ENCODE data around the gene NUBP2.

Gene NUBP2

DNA sequence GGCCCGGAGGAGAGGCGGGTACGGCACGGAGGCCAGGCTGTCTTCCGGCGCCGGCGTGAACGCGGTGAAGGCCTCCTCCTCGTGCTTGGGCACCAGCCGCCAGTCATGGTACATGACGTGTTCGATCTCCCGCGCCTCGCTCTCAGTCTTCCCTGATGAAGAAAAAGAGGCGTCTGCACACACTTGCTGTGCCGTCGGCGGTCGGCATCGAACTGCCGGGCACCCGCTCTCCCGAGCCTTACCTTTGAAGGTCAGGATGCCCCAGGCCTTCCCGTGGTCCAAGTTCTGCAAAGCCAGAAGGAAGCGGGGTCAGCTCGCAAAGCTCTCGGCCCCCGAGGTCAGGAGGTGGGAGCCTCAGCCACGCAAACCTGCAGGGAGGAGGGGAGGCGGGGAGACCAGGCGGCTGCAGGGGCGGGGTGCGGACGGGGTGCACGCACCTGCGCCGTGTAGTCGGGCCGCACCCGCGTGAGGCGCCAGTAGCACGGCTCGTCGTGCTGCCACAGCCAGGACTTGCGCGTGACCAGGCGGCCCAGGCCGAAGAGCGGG lies 10.3 kb upstream of the NUBP2 start, which contains the start of gene EME2:
Gene EME2 (plus strand): TSS at position 449 of the 546 bp plus-strand sequence. CDS start 418 bp downstream, outside the sequence.
- Histone ChIP-seq H3K27ac (peak within 1 kb of the TSS; percentile 87), H3K4me3 (ENCODE audit: low read depth, low read length) (peak within 1 kb of the TSS; percentile 77), H3K27me3 (ENCODE audit: insufficient read depth, low read depth, severe bottlenecking) (no peaks in the 10 kb centered on the region), H3K36me3 (peaks cover 67% of the 10 kb centered on the region), H3K9me3 (ENCODE audit: severe bottlenecking) (no peaks in the 10 kb centered on the region)
- DNase-seq: no peak
- TF ChIP-seq, protein P1, sequence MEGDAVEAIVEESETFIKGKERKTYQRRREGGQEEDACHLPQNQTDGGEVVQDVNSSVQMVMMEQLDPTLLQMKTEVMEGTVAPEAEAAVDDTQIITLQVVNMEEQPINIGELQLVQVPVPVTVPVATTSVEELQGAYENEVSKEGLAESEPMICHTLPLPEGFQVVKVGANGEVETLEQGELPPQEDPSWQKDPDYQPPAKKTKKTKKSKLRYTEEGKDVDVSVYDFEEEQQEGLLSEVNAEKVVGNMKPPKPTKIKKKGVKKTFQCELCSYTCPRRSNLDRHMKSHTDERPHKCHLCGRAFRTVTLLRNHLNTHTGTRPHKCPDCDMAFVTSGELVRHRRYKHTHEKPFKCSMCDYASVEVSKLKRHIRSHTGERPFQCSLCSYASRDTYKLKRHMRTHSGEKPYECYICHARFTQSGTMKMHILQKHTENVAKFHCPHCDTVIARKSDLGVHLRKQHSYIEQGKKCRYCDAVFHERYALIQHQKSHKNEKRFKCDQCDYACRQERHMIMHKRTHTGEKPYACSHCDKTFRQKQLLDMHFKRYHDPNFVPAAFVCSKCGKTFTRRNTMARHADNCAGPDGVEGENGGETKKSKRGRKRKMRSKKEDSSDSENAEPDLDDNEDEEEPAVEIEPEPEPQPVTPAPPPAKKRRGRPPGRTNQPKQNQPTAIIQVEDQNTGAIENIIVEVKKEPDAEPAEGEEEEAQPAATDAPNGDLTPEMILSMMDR (IDR thresholded peaks at IDR 0.05; ENCODE audit: low read depth, low read length): no peak

DNA sequence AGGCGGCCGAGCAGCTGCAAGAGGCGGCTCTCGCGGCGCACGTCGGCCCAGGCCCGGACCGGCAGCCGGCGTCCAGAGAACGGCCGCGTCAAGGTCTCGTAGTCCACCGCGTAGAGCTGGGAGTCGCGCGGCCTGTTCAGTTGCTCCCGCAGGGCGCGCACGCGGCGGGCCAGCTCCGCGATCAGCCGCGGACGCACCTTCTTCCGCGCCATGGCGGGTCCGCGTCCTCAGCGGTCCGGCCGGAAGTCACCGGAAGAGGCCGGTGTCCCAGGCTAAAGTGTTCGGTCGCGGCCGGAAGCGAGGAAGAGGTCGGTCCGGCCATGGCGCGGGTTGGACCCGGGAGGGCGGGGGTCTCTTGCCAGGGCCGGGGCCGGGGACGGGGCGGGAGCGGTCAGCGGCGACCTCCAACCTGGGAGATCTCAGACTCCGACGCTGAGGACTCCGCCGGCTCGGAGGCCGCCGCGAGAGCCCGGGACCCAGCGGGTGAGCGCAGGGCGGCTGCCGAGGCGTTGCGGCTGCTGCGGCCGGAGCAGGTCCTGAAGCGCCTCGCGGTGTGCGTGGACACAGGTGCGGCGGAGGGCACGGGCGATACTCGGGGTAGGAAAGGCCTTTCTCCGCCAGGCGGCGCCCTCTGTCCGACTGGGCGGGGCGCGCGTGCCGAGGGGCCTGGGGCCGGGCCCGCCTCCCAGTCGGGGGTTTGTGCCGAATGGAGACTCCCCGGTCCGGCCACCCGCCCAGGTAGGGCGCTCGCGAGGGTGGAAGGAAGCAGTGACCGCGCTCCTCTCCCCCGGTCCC lies 9.7 kb upstream of the NUBP2 start, which contains the start of gene MRPS34:
Gene MRPS34 (minus strand): TSS at position 227 of the 795 bp plus-strand sequence. CDS start 15 bp downstream, at position 212.
- peak within 1 kb of the TSS; percentile 77 for H3K4me3 ChIP-seq (ENCODE audit: low read depth, low read length)
- TF ChIP-seq, protein P1 (IDR thresholded peaks at IDR 0.05; ENCODE audit: low read depth, low read length): peak; percentile 88
- no peaks in the 10 kb centered on the region for H3K27me3 ChIP-seq (ENCODE audit: insufficient read depth, low read depth, severe bottlenecking)
- H3K9me3 ChIP-seq (ENCODE audit: severe bottlenecking): no peaks in the 10 kb centered on the region
- peaks cover 67% of the 10 kb centered on the region for H3K36me3 ChIP-seq
- H3K27ac ChIP-seq: peak within 1 kb of the TSS; percentile 87
- peak; percentile 88 for DNase-seq

DNA sequence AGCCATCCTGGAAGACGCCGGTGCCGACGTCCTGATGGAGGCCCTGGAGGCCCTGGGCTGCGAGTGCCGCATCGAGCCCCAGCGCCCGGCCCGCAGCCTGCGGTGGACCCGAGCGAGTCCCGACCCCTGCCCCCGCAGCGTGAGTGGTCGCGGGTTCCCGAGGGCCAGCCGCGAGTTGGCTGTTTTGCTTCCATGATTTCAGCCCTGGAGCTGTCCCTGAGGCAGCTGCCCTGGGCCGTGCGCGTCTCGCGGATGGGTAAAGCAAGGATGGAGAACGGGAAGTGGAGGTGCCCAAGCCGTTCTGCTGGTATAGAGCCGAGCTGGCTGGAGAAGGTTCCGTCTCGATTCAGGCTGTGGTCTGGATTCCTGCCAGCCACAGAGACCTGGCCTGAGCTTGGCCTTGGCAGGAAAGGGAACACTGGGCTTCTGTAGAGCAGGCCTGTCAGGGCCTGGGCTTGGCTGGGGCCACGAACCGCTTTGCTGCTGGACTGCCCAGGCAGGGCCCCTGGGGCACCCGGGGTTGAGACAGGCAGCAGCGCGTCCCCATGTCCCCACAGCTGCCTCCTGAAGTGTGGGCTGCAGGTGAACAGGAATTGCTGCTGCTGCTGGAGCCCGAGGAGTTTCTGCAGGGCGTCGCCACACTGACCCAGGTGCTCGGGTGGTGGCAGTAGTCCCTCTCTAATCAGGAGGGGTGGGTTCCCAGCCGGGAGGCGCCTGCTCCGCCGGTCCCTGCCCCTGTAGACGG lies 8.9 kb upstream of the NUBP2 start:
- TF ChIP-seq, protein P1 (IDR thresholded peaks at IDR 0.05; ENCODE audit: low read depth, low read length): no peak
- Histone ChIP-seq H3K27me3 (ENCODE audit: insufficient read depth, low read depth, severe bottlenecking) (no peaks in the 10 kb centered on the region), H3K36me3 (peaks cover 66% of the 10 kb centered on the region), H3K9me3 (ENCODE audit: severe bottlenecking) (no peaks in the 10 kb centered on the region), H3K27ac (peak overlapping the region; percentile 87), H3K4me3 (ENCODE audit: low read depth, low read length) (peak overlapping the region; percentile 77)
- no peak for DNase-seq

DNA sequence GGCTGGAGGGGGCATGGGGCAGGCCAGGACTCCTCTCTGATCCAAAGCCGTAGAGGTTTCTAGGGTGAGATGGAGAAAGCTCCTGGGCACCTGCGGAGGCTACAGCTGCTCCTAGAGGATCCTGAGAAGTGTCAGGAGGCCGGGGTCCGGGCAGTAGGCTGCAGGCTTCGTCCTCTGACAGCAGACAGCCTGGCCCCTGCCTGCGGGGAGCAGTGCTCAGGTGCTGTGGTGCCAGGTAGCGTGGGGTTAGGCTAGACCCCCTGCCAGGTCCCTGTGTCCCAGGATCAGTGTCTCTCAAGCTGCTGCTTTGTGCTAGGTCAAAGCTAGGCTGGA lies 8.3 kb upstream of the NUBP2 start:
- Histone ChIP-seq H3K9me3 (ENCODE audit: severe bottlenecking) (no peaks in the 10 kb centered on the region), H3K27ac (no peak overlapping the region), H3K27me3 (ENCODE audit: insufficient read depth, low read depth, severe bottlenecking) (no peaks in the 10 kb centered on the region), H3K36me3 (peaks cover 64% of the 10 kb centered on the region), H3K4me3 (ENCODE audit: low read depth, low read length) (no peak overlapping the region)
- TF ChIP-seq, protein P1 (IDR thresholded peaks at IDR 0.05; ENCODE audit: low read depth, low read length): no peak
- no peak for DNase-seq

DNA sequence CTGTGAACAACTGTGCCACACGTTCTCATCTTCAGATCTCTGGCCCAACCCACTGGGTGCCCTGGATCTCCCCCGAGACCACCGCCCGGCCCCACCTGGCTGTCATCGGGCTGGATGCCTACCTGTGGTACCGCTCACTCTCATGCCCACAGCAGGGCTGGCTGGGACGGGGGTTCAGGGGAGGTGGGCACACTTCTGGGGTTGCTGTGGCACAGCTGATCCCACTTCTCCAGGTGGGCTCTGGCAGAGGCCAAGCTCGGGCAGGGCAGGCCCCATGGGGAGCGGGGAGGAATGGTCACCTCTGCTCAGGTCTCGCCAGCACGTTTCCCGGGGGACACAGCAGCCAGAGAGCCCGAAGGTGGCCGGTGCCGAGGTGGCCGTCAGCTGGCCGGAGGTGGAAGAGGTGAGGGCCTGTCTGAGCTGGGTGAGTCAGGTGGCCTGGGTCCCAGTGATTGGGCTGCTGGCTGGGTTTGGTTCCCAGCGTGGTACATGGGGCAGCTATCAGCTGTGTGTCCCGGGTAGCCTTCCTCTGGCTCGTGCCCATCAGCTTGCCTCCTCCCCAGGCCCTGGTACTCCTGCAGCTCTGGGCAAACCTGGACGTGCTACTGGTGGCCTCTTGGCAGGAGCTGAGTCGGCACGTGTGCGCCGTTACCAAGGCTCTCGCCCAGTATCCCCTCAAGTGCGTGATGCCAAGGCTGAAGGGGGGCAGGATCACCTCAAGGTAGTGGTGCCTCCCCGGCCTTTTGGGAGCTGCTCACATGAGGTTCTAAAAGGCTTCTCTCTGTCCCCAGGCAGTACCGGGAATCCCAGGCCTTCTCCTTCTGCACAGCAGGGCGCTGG lies 7.5 kb upstream of the NUBP2 start:
- Histone ChIP-seq H3K27ac (peak overlapping the region; percentile 78), H3K9me3 (ENCODE audit: severe bottlenecking) (no peaks in the 10 kb centered on the region), H3K27me3 (ENCODE audit: insufficient read depth, low read depth, severe bottlenecking) (no peaks in the 10 kb centered on the region), H3K36me3 (peaks cover 64% of the 10 kb centered on the region), H3K4me3 (ENCODE audit: low read depth, low read length) (no peak overlapping the region)
- TF ChIP-seq, protein P1 (IDR thresholded peaks at IDR 0.05; ENCODE audit: low read depth, low read length): no peak
- DNase-seq: no peak
